ENCODE results near the gene ALCAM.

DNA sequence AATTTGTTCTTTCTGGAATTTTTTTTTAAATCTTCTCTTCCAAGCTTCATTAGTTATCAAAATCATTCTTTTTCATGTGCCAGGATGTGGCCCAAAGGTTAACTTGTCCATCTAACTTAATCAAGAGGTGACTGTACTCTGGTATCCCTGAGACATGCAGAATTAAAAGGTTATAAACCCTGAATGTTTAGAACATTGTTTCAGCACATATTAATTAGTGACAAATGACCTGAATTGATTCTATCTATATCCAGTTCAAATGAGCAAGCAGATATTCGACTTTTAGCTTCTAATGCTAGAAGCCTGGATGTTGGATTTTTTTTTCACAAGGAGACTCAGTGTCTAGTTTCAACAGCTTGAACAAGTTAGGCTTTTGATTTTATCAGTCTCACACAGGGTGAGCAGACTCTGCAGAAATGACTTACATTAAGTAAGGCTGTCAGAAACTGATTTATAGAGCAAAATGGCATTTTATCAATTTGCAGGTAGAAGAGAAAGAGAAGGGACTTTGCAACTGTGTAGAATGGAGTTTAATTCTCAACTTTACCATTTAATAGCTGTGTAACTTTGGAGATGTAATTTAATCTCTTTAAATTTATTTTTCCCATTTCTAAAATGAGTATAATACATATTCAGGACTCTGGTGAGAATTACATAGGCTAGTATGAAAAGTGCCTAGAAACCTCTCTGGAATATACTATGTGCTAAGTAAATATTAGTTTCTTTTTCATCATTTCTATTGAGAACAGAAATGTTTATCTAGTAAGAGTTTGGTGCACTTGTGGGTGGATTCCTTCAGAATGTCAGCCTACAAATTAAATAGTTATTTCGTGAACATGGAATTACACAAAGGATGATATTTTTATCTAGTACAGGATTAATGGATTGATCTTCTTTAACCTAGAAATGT, 100.0 kb downstream of the ALCAM start:
- TF ChIP-seq, protein P1, sequence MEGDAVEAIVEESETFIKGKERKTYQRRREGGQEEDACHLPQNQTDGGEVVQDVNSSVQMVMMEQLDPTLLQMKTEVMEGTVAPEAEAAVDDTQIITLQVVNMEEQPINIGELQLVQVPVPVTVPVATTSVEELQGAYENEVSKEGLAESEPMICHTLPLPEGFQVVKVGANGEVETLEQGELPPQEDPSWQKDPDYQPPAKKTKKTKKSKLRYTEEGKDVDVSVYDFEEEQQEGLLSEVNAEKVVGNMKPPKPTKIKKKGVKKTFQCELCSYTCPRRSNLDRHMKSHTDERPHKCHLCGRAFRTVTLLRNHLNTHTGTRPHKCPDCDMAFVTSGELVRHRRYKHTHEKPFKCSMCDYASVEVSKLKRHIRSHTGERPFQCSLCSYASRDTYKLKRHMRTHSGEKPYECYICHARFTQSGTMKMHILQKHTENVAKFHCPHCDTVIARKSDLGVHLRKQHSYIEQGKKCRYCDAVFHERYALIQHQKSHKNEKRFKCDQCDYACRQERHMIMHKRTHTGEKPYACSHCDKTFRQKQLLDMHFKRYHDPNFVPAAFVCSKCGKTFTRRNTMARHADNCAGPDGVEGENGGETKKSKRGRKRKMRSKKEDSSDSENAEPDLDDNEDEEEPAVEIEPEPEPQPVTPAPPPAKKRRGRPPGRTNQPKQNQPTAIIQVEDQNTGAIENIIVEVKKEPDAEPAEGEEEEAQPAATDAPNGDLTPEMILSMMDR (conservative IDR thresholded peaks at IDR 0.05) = no peak
- no peak for TF ChIP-seq ZFX (IDR thresholded peaks at IDR 0.05)
